T-cell (primary cell): ENCODE results near the gene ZMYM4. TPM values are rescaled to one million over a fixed set of nuclear protein-coding genes. Genes with fewer than 3 reads are reported as not detected.
A peak's percentile ranks its signal among the peaks of the same experiment; 100 is the strongest.

ENCODE experiments used
- ATAC-seq, 4 experiments: fragments of 200-7000 bp in 3 of 4; fragments of 150-1000 bp in 1 of 4; cut with Tn5 transposase; replicated peaks in 1 of 4; 1 replicate in 3 of 4; 2 replicates in 1 of 4; pipeline ENCODE4 v1.10.0; 2021; ENCODE audit warnings: moderate library complexity in 3 of 4, mild to moderate bottlenecking in 2 of 4, moderate number of reproducible peaks in 1 of 4
- CTCF ChIA-PET, 2 donors: fragments of 300-600 bp; sonication (Branson Sonifier 250); formaldehyde crosslinking; loops; one replicate each; lab custom pipeline; 2022; ENCODE audit warnings: antibody characterized with exemption in 2 of 2; lab: Charles Lee
- POLR2A ChIA-PET, 2 donors: fragments of 300-600 bp; sonication (Branson Sonifier 250); formaldehyde crosslinking; loops; one replicate each; lab custom pipeline; 2022; ENCODE audit warnings: antibody characterized with exemption in 2 of 2; lab: Charles Lee
- DNase-seq, 35 experiments: peaks; one replicate each; pipeline versions ENCODE4 v3.0.0 to v3.0.0-alpha.2; 2013 to 2023
- H3K27ac ChIP-seq: one replicate; pipeline ENCODE4 v1.5.1; 2013; ENCODE audit warnings: low read length
- H3K27me3 ChIP-seq, 2 experiments: replicated peaks in 1 of 2; 1 replicate in 1 of 2; 2 replicates in 1 of 2; pipeline versions ENCODE4 v1.6.1 to v1.7.0; 2013; ENCODE audit warnings: low read length in 1 of 2, mixed read lengths in 1 of 2; ENCODE audit not compliant: control insufficient read depth in 2 of 2, insufficient read depth in 2 of 2; ENCODE audit errors: extremely low read depth in 1 of 2
- H3K36me3 ChIP-seq, 2 donors: 1 replicate in 1 of 2; 2 replicates in 1 of 2; pipeline versions ENCODE4 v1.6.1 to v1.7.0; 2013; ENCODE audit warnings: low read length in 1 of 2; ENCODE audit not compliant: control insufficient read depth in 2 of 2, insufficient read depth in 1 of 2; ENCODE audit errors: extremely low read depth in 1 of 2
- H3K4me1 ChIP-seq, 2 experiments: 1 replicate in 1 of 2; 2 replicates in 1 of 2; pipeline versions ENCODE4 v1.6.1 to v1.7.0; 2013; ENCODE audit warnings: low read length in 2 of 2, mixed read lengths in 1 of 2; ENCODE audit not compliant: insufficient read depth in 2 of 2, control insufficient read depth in 1 of 2; ENCODE audit errors: extremely low read depth in 1 of 2
- H3K4me3 ChIP-seq, 2 donors: 1 replicate in 1 of 2; 2 replicates in 1 of 2; pipeline versions ENCODE4 v1.5.1 to v1.7.0; 2013; ENCODE audit warnings: mild to moderate bottlenecking in 2 of 2, low read length in 1 of 2, moderate library complexity in 1 of 2; ENCODE audit not compliant: control insufficient read depth in 1 of 2; ENCODE audit errors: extremely low read depth in 1 of 2
- H3K9me3 ChIP-seq: 2 replicates; pipeline ENCODE4 v1.7.0; 2013
- H3K27ac Mint-ChIP-seq, 2 donors: one replicate each; pipeline ENCODE4 v1.8.0; 2020 to 2021; ENCODE audit warnings: mild to moderate bottlenecking in 2 of 2, mixed read lengths in 2 of 2
- H3K27me3 Mint-ChIP-seq, 2 donors: one replicate each; pipeline ENCODE4 v1.8.0; 2021 to 2022; ENCODE audit warnings: mixed read lengths in 2 of 2
- H3K36me3 Mint-ChIP-seq: one replicate; pipeline ENCODE4 v1.8.0; 2021; ENCODE audit warnings: mixed read lengths
- H3K4me1 Mint-ChIP-seq, 3 donors: one replicate each; pipeline ENCODE4 v1.8.0; 2020 to 2022; ENCODE audit warnings: mixed read lengths in 3 of 3, mild to moderate bottlenecking in 1 of 3
- H3K4me3 Mint-ChIP-seq, 3 donors: one replicate each; pipeline ENCODE4 v1.8.0; 2020 to 2022; ENCODE audit warnings: mild to moderate bottlenecking in 3 of 3, mixed read lengths in 3 of 3, moderate library complexity in 3 of 3
- H3K9me3 Mint-ChIP-seq, 3 donors: one replicate each; pipeline ENCODE4 v1.8.0; 2020 to 2022; ENCODE audit warnings: mixed read lengths in 3 of 3
- WGBS: methylation state at CpG from one replicate; pipeline ENCODE4 v1.1.5; 2013; ENCODE audit warnings: missing lambda C conversion rate; ENCODE audit not compliant: insufficient coverage; 5-methylcytosine and 5-hydroxymethylcytosine counted together
- total RNA-seq, 35 experiments: library from RNA in 6 of 35; stranded (reverse) in 6 of 35; fragments of 120-200 nt in 1 of 35; gene quantifications; one replicate each; pipeline versions ENCODE4 v1.2.1 to v1.2.4 and lab custom pipeline; 2013 to 2026

ZMYM4 gene
- total RNA-seq, 5 donors from 2014 or later (not counting 1 experiment from before 2014, with no cell fraction given): 28.7 to 41.7 (median 38.5) TPM

- WGBS: 100% methylated on average over 8 of the region's 10 CpGs
- CTCF ChIA-PET: interaction anchor here in 1 of 2 donors (0.5 kb wide), 1 partner anchor 392 kb away, joined by 4 read pairs; no protein-coding TSS in a partner anchor
- Mint-ChIP-seq H3K4me3 (no peak overlapping the region), H3K36me3 (peaks cover 55% of the 10 kb centered on the region), H3K27ac (no peak overlapping the region), H3K9me3 (no peaks in the 10 kb centered on the region), H3K4me1 (peaks cover 11 to 17% (median 14%) of the 10 kb centered on the region in 3 donors), H3K27me3 (no peaks in the 10 kb centered on the region)
- H3K4me1 ChIP-seq: peaks cover 0 to 2% of the 10 kb centered on the region in 2 experiments
- no peaks in the 10 kb centered on the region for H3K27me3 ChIP-seq
- H3K27ac ChIP-seq: no peak overlapping the region
- H3K9me3 ChIP-seq: no peaks in the 10 kb centered on the region
- POLR2A ChIA-PET: no interaction called here
- DNase-seq (no peak), ATAC-seq (no peak)
- peaks cover 18 to 38% of the 10 kb centered on the region in 2 donors for H3K36me3 ChIP-seq
- H3K4me3 ChIP-seq: no peak overlapping the region
These were observed 163.7 kb downstream of the ZMYM4 start for GRCh38 chr1:35432231-35432630.

GRCh38 chr1:35433714-35434113, 165.2 kb downstream of the ZMYM4 start:
- H3K4me3 ChIP-seq: no peak overlapping the region
- Mint-ChIP-seq H3K27me3 (no peaks in the 10 kb centered on the region), H3K4me1 (peaks cover 11 to 17% (median 14%) of the 10 kb centered on the region in 3 donors), H3K4me3 (no peak overlapping the region), H3K9me3 (no peaks in the 10 kb centered on the region), H3K36me3 (peaks cover 67% of the 10 kb centered on the region), H3K27ac (no peak overlapping the region)
- DNase-seq (no peak), ATAC-seq (no peak)
- no peak overlapping the region for H3K27ac ChIP-seq
- CTCF ChIA-PET: no interaction called here
- H3K9me3 ChIP-seq: no peaks in the 10 kb centered on the region
- H3K4me1 ChIP-seq: peaks cover 0 to 2% of the 10 kb centered on the region in 2 experiments
- POLR2A ChIA-PET: no interaction called here
- peaks cover 18 to 51% of the 10 kb centered on the region in 2 donors for H3K36me3 ChIP-seq
- no peaks in the 10 kb centered on the region for H3K27me3 ChIP-seq
- WGBS: 96% methylated on average over 4 of the region's 15 CpGs

- Mint-ChIP-seq H3K9me3 (no peaks in the 10 kb centered on the region), H3K27ac (no peak overlapping the region), H3K4me3 (no peak overlapping the region), H3K4me1 (peaks cover 11 to 17% (median 14%) of the 10 kb centered on the region in 3 donors), H3K36me3 (peaks cover 71% of the 10 kb centered on the region), H3K27me3 (no peaks in the 10 kb centered on the region)
- DNase-seq: no peak
- H3K4me3 ChIP-seq: no peak overlapping the region
- no peak overlapping the region for H3K27ac ChIP-seq
- ChIA-PET POLR2A (no interaction called here), CTCF (no interaction called here)
- no peaks in the 10 kb centered on the region for H3K27me3 ChIP-seq
- peaks cover 0 to 2% of the 10 kb centered on the region in 2 experiments for H3K4me1 ChIP-seq
- no peak for ATAC-seq
- no peaks in the 10 kb centered on the region for H3K9me3 ChIP-seq
- H3K36me3 ChIP-seq: peaks cover 18 to 61% of the 10 kb centered on the region in 2 donors
- WGBS: 92% methylated on average over 11 of the region's 12 CpGs
These were observed 166.2 kb downstream of the ZMYM4 start for GRCh38 chr1:35434703-35435102.

GRCh38 chr1:35436078-35436477, 167.6 kb downstream of the ZMYM4 start:
- no peak overlapping the region for H3K4me3 Mint-ChIP-seq
- no peaks in the 10 kb centered on the region for H3K9me3 Mint-ChIP-seq
- POLR2A ChIA-PET: no interaction called here
- Histone ChIP-seq H3K9me3 (no peaks in the 10 kb centered on the region), H3K4me1 (peaks cover 0 to 2% of the 10 kb centered on the region in 2 experiments), H3K27ac (no peak overlapping the region), H3K36me3 (peaks cover 26 to 75% of the 10 kb centered on the region in 2 donors), H3K27me3 (no peaks in the 10 kb centered on the region), H3K4me3 (no peak overlapping the region)
- H3K27me3 Mint-ChIP-seq: no peaks in the 10 kb centered on the region
- 100% methylated on average over 7 of the region's 10 CpGs for WGBS
- H3K4me1 Mint-ChIP-seq: peaks cover 10 to 15% (median 11%) of the 10 kb centered on the region in 3 donors
- no peak overlapping the region for H3K27ac Mint-ChIP-seq
- CTCF ChIA-PET: interaction anchor here in 1 of 2 donors (0.6 kb wide), 1 partner anchor 110 kb away, joined by 3 read pairs; no protein-coding TSS in a partner anchor
- peaks cover 65% of the 10 kb centered on the region for H3K36me3 Mint-ChIP-seq
- DNase-seq (no peak), ATAC-seq (no peak)

GRCh38 chr1:35437200-35437599, 168.7 kb downstream of the ZMYM4 start:
- H3K27ac ChIP-seq: no peak overlapping the region
- H3K9me3 ChIP-seq: no peaks in the 10 kb centered on the region
- no peaks in the 10 kb centered on the region for H3K27me3 Mint-ChIP-seq
- CTCF ChIA-PET: no interaction called here
- H3K4me1 Mint-ChIP-seq: peaks cover 7 to 9% (median 9%) of the 10 kb centered on the region in 3 donors
- no peak overlapping the region for H3K27ac Mint-ChIP-seq
- peaks cover 0 to 7% of the 10 kb centered on the region in 2 experiments for H3K4me1 ChIP-seq
- ATAC-seq: no peak
- H3K27me3 ChIP-seq: no peaks in the 10 kb centered on the region
- H3K4me3 ChIP-seq: no peak overlapping the region
- POLR2A ChIA-PET: no interaction called here
- no peak overlapping the region for H3K4me3 Mint-ChIP-seq
- DNase-seq: no peak
- H3K36me3 ChIP-seq: peaks cover 27 to 85% of the 10 kb centered on the region in 2 donors
- no peaks in the 10 kb centered on the region for H3K9me3 Mint-ChIP-seq
- WGBS: 96% methylated on average over 7 of the region's 9 CpGs
- peaks cover 73% of the 10 kb centered on the region for H3K36me3 Mint-ChIP-seq

- CTCF ChIA-PET: interaction anchor here in 1 of 2 donors (0.6 kb wide), 1 partner anchor 76 kb away, joined by 3 read pairs; no protein-coding TSS in a partner anchor
- WGBS: no CpG with 5 or more reads among the region's 1 CpG
- Mint-ChIP-seq H3K9me3 (no peaks in the 10 kb centered on the region), H3K27ac (peak overlapping the region in 1 of 2 donors; percentile 2), H3K4me3 (no peak overlapping the region), H3K4me1 (peaks cover 12 to 19% (median 16%) of the 10 kb centered on the region in 3 donors), H3K27me3 (no peaks in the 10 kb centered on the region), H3K36me3 (peaks cover 62% of the 10 kb centered on the region)
- H3K27me3 ChIP-seq: no peaks in the 10 kb centered on the region
- no peaks in the 10 kb centered on the region for H3K9me3 ChIP-seq
- no peak overlapping the region for H3K27ac ChIP-seq
- POLR2A ChIA-PET: no interaction called here
- no peak overlapping the region for H3K4me3 ChIP-seq
- no peak for ATAC-seq
- no peak for DNase-seq
- peaks cover 26 to 91% of the 10 kb centered on the region in 2 donors for H3K36me3 ChIP-seq
- peaks cover 0 to 15% of the 10 kb centered on the region in 2 experiments for H3K4me1 ChIP-seq
These were observed 171.1 kb downstream of the ZMYM4 start for GRCh38 chr1:35439626-35440025.
